ENCODE measurements around the gene SLC23A3.

DNA sequence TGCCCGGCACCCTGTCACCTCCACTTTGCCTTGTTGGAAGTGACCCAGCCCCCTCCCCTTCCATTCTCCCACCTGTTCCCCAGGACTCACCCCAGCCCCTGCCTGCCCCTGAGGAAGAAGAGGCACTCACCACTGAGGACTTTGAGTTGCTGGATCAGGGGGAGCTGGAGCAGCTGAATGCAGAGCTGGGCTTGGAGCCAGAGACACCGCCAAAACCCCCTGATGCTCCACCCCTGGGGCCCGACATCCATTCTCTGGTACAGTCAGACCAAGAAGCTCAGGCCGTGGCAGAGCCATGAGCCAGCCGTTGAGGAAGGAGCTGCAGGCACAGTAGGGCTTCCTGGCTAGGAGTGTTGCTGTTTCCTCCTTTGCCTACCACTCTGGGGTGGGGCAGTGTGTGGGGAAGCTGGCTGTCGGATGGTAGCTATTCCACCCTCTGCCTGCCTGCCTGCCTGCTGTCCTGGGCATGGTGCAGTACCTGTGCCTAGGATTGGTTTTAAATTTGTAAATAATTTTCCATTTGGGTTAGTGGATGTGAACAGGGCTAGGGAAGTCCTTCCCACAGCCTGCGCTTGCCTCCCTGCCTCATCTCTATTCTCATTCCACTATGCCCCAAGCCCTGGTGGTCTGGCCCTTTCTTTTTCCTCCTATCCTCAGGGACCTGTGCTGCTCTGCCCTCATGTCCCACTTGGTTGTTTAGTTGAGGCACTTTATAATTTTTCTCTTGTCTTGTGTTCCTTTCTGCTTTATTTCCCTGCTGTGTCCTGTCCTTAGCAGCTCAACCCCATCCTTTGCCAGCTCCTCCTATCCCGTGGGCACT is 12.7 kb upstream of the SLC23A3 start:
- TF ChIP-seq, protein P1, sequence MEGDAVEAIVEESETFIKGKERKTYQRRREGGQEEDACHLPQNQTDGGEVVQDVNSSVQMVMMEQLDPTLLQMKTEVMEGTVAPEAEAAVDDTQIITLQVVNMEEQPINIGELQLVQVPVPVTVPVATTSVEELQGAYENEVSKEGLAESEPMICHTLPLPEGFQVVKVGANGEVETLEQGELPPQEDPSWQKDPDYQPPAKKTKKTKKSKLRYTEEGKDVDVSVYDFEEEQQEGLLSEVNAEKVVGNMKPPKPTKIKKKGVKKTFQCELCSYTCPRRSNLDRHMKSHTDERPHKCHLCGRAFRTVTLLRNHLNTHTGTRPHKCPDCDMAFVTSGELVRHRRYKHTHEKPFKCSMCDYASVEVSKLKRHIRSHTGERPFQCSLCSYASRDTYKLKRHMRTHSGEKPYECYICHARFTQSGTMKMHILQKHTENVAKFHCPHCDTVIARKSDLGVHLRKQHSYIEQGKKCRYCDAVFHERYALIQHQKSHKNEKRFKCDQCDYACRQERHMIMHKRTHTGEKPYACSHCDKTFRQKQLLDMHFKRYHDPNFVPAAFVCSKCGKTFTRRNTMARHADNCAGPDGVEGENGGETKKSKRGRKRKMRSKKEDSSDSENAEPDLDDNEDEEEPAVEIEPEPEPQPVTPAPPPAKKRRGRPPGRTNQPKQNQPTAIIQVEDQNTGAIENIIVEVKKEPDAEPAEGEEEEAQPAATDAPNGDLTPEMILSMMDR (conservative IDR thresholded peaks at IDR 0.05; ENCODE audit: low read length) = no peak
- no peak for TF ChIP-seq EZH2phosphoT487 (IDR thresholded peaks at IDR 0.05; ENCODE audit: borderline replicate concordance, low read depth, low read length)

Measured in OCI-LY7 (cell line).